H1 (cell line): ENCODE data around the gene KIF13A. TPM values are rescaled to one million over a fixed set of nuclear protein-coding genes. Genes with fewer than 3 reads are reported as not detected.

Experiments used
- CTCF ChIA-PET: fragments of 300-600 bp; sonication (Branson Sonifier 250); formaldehyde crosslinking; loops from one replicate; lab custom pipeline; 2021; ENCODE audit not compliant: partially characterized antibody; lab: Charles Lee
- POLR2A ChIA-PET: fragments of 300-600 bp; sonication (Branson Sonifier 250); formaldehyde crosslinking; loops from one replicate; lab custom pipeline; 2021; ENCODE audit warnings: inconsistent platforms; ENCODE audit not compliant: partially characterized antibody; lab: Charles Lee
- DNase-seq, 2 experiments: peaks; one replicate each; pipeline versions ENCODE4 v3.0.0 to v3.0.0-alpha.2; 2010 to 2022; ENCODE audit warnings: low spot score in 2 of 2, low read depth in 1 of 2, mixed read lengths in 1 of 2
- FAIRE-seq: peaks from 2 replicates; lab custom pipeline; 2011; peaks lifted over from hg19 to GRCh38; lab: Jason Lieb, UNC
- H2AFZ ChIP-seq: 2 replicates; pipeline ENCODE4 v1.8.1; 2012; ENCODE audit warnings: low read length, inconsistent platforms
- H2AK5ac ChIP-seq: 2 replicates; pipeline ENCODE4 v1.6.1; 2013; ENCODE audit warnings: low read depth, low read length
- H2BK120ac ChIP-seq: replicated peaks from 2 replicates; pipeline ENCODE3; 2013; ENCODE audit warnings: low read depth, low read length, inconsistent platforms
- H2BK12ac ChIP-seq: 2 replicates; pipeline ENCODE4 v1.6.1; 2013; ENCODE audit warnings: low read depth, low read length
- H2BK15ac ChIP-seq: 2 replicates; pipeline ENCODE4 v1.6.1; 2013; ENCODE audit warnings: low read length
- H2BK20ac ChIP-seq: 2 replicates; pipeline ENCODE4 v1.6.1; 2013; ENCODE audit warnings: low read length
- H2BK5ac ChIP-seq: 2 replicates; pipeline ENCODE4 v1.6.1; 2013; ENCODE audit warnings: low read depth, low read length
- H3K14ac ChIP-seq: 2 replicates; pipeline ENCODE4 v1.6.1; 2013; ENCODE audit warnings: inconsistent platforms; ENCODE audit not compliant: insufficient read length
- H3K18ac ChIP-seq: 2 replicates; pipeline ENCODE4 v1.6.1; 2013; ENCODE audit warnings: low read length; ENCODE audit errors: extremely low read depth
- H3K23ac ChIP-seq: 2 replicates; pipeline ENCODE4 v1.6.1; 2013; ENCODE audit warnings: inconsistent platforms; ENCODE audit not compliant: insufficient read length
- H3K23me2 ChIP-seq: 2 replicates; pipeline ENCODE4 v1.6.1; 2013; ENCODE audit warnings: low read depth, low read length
- H3K27ac ChIP-seq: 2 replicates; pipeline ENCODE4 v1.6.1; 2011; ENCODE audit warnings: low read depth, low read length, inconsistent platforms
- H3K27me3 ChIP-seq, 4 experiments: replicated peaks in 1 of 4; 1 replicate in 1 of 4; 2 replicates in 3 of 4; pipeline versions ENCODE4 v1.6.1 to v1.8.1; 2011 to 2013; ENCODE audit warnings: low read length in 3 of 4, mild to moderate bottlenecking in 3 of 4, inconsistent platforms in 2 of 4, mixed read lengths in 2 of 4, moderate library complexity in 1 of 4; ENCODE audit not compliant: control insufficient read depth in 3 of 4, insufficient read depth in 3 of 4; ENCODE audit errors: extremely low read depth in 1 of 4
- H3K36me3 ChIP-seq, 4 experiments: 2 replicates each; pipeline versions ENCODE4 v1.6.1 to v1.8.1; 2011 to 2013; ENCODE audit warnings: mild to moderate bottlenecking in 4 of 4, low read length in 3 of 4, moderate library complexity in 2 of 4, control low read depth in 1 of 4, inconsistent platforms in 1 of 4; ENCODE audit not compliant: insufficient read depth in 4 of 4, control insufficient read depth in 2 of 4
- H3K4ac ChIP-seq: replicated peaks from 2 replicates; pipeline ENCODE3; 2013; ENCODE audit warnings: low read length, low read depth, mixed read lengths, inconsistent platforms; ENCODE audit not compliant: insufficient read length
- H3K4me1 ChIP-seq, 4 experiments: replicated peaks in 1 of 4; 1 replicate in 1 of 4; 2 replicates in 3 of 4; pipeline versions ENCODE4 v1.6.1 to v1.8.1; 2011 to 2013; ENCODE audit warnings: low read length in 3 of 4, inconsistent platforms in 2 of 4, mixed read lengths in 1 of 4; ENCODE audit not compliant: insufficient read depth in 4 of 4, control insufficient read depth in 3 of 4
- H3K4me2 ChIP-seq, 2 experiments: 2 replicates each; pipeline versions ENCODE4 v1.6.1 to v1.8.1; 2011 to 2013; ENCODE audit warnings: low read depth in 2 of 2, low read length in 2 of 2, control low read depth in 1 of 2, inconsistent platforms in 1 of 2, mild to moderate bottlenecking in 1 of 2; ENCODE audit not compliant: insufficient read depth in 1 of 2
- H3K4me3 ChIP-seq, 4 experiments: fragments of 200-600, 300-600 bp in 1 of 4; sonication (generic), shearing (Covaris generic), sonication (Bioruptor Twin) in 1 of 4; 2 replicates each; pipeline versions ENCODE4 v1.5.1 to v1.8.1; 2011 to 2016; ENCODE audit warnings: low read length in 4 of 4, low read depth in 3 of 4, control low read depth in 2 of 4, inconsistent platforms in 2 of 4, mild to moderate bottlenecking in 2 of 4, mixed read lengths in 1 of 4, moderate library complexity in 1 of 4; ENCODE audit not compliant: insufficient read depth in 2 of 4; ENCODE audit errors: extremely low read depth in 1 of 4
- H3K56ac ChIP-seq: replicated peaks from 2 replicates; pipeline ENCODE3; 2013; ENCODE audit warnings: low read depth, mild to moderate bottlenecking, mixed read lengths, low read length, inconsistent platforms; ENCODE audit not compliant: insufficient read length
- H3K79me1 ChIP-seq: 2 replicates; pipeline ENCODE4 v1.6.1; 2013; ENCODE audit warnings: low read depth, low read length, control low read depth
- H3K79me2 ChIP-seq, 2 experiments: 2 replicates each; pipeline versions ENCODE4 v1.6.1 to v1.8.1; 2012 to 2013; ENCODE audit warnings: low read length in 2 of 2, mild to moderate bottlenecking in 2 of 2, inconsistent platforms in 1 of 2; ENCODE audit not compliant: insufficient read depth in 2 of 2, control insufficient read depth in 1 of 2
- H3K9ac ChIP-seq, 4 experiments: replicated peaks in 1 of 4; 1 replicate in 1 of 4; 2 replicates in 3 of 4; pipeline versions ENCODE4 v1.6.1 to v1.8.1; 2011 to 2013; ENCODE audit warnings: low read depth in 3 of 4, low read length in 3 of 4, control low read depth in 2 of 4, mild to moderate bottlenecking in 2 of 4, moderate library complexity in 2 of 4, inconsistent platforms in 1 of 4; ENCODE audit errors: extremely low read depth in 1 of 4
- H3K9me3 ChIP-seq, 2 experiments: 2 replicates each; pipeline versions ENCODE4 v1.6.1 to v1.8.1; 2012 to 2013; ENCODE audit warnings: mild to moderate bottlenecking in 2 of 2, moderate library complexity in 2 of 2, control low read depth in 1 of 2, inconsistent platforms in 1 of 2, low read depth in 1 of 2, low read length in 1 of 2, mixed read lengths in 1 of 2; ENCODE audit not compliant: insufficient read depth in 2 of 2
- H4K20me1 ChIP-seq, 2 experiments: replicated peaks in 1 of 2; 2 replicates each; pipeline versions ENCODE3 to v1.8.1; 2011 to 2013; ENCODE audit warnings: inconsistent platforms in 2 of 2, low read length in 2 of 2, mild to moderate bottlenecking in 1 of 2; ENCODE audit not compliant: insufficient read depth in 2 of 2, control insufficient read depth in 1 of 2
- H4K5ac ChIP-seq: 2 replicates; pipeline ENCODE4 v1.6.1; 2013; ENCODE audit warnings: low read length, low read depth, mixed read lengths, inconsistent platforms; ENCODE audit not compliant: insufficient read length
- H4K8ac ChIP-seq: 2 replicates; pipeline ENCODE4 v1.8.0; 2013; ENCODE audit warnings: mild to moderate bottlenecking, moderate library complexity, low read length, inconsistent platforms; ENCODE audit not compliant: insufficient read depth; ENCODE audit errors: extremely low read depth
- H4K91ac ChIP-seq: replicated peaks from 2 replicates; pipeline ENCODE3; 2013; ENCODE audit warnings: low read length, mixed read lengths, inconsistent platforms; ENCODE audit not compliant: insufficient read length
- RNF2 ChIP-seq: fragments of 200-900, 300-1000 bp; sonication (generic); IDR thresholded peaks from 2 replicates; pipeline ENCODE4 v1.7.1; 2016; ENCODE audit warnings: borderline replicate concordance, low read depth, mild to moderate bottlenecking, antibody characterized with exemption, low read length; ENCODE audit not compliant: poor library complexity, severe bottlenecking; ENCODE audit errors: missing control alignments
- SIN3A ChIP-seq, 2 experiments: IDR thresholded peaks in 1 of 2; conservative IDR thresholded peaks in 1 of 2; 2 replicates each; pipeline ENCODE4 v1.6.1; 2011 to 2012; ENCODE audit warnings: low read length in 2 of 2, improper control_type of control experiment in 1 of 2, low read depth in 1 of 2, mild to moderate bottlenecking in 1 of 2
- SP1 ChIP-seq: IDR thresholded peaks from 2 replicates; pipeline ENCODE4 v1.6.1; 2011; ENCODE audit warnings: low read depth, low read length
- TAF7 ChIP-seq: optimal IDR thresholded peaks from 2 replicates; pipeline ENCODE3; 2011; ENCODE audit warnings: low read depth, mild to moderate bottlenecking, inconsistent platforms, low read length, moderate library complexity, borderline replicate concordance
- TBP ChIP-seq: IDR thresholded peaks from 2 replicates; pipeline ENCODE4 v1.6.1; 2011; ENCODE audit warnings: low read depth, low read length, improper control_type of control experiment
- YY1 ChIP-seq: IDR thresholded peaks from 2 replicates; pipeline ENCODE4 v1.6.1; 2011; ENCODE audit warnings: low read depth, mild to moderate bottlenecking, low read length
- WGBS, 2 experiments: shearing (Covaris generic) in 1 of 2; methylation state at CpG; one replicate each; pipeline versions ENCODE4 v1.1.6 to v1.1.7; 2013 to 2015; ENCODE audit warnings: low lambda C conversion rate in 2 of 2, mixed read lengths in 2 of 2, inconsistent platforms in 1 of 2, low coverage in 1 of 2, missing lambda C conversion rate in 1 of 2; ENCODE audit not compliant: insufficient replicate concordance in 2 of 2, insufficient coverage in 1 of 2, insufficient read length in 1 of 2; ENCODE audit errors: extremely low coverage in 1 of 2, missing lambda C conversion rate in 1 of 2; 5-methylcytosine and 5-hydroxymethylcytosine counted together
- polyA plus RNA-seq, 7 experiments: library from polyadenylated mRNA; depleted of rRNA in 3 of 7; stranded (reverse) in 5 of 7; unstranded in 2 of 7; fragments of >200 nt in 5 of 7; fragments of 200-250 nt in 2 of 7; gene quantifications; 1 replicate in 5 of 7; 2 replicates in 1 of 7; 4 replicates in 1 of 7; pipeline versions ENCODE4 v1.2.1 to v1.2.3, GENCODE V29; 2011 to 2013; ENCODE audit warnings: missing spikeins in 2 of 7, mixed read lengths in 2 of 7
- total RNA-seq: library from RNA; stranded (reverse); fragmentation: NEBNext Ultra II Directional; extraction: Animal tissue kit (Norgen Biotek cat#: 25700); gene quantifications from 2 replicates; pipeline ENCODE4 v1.2.1, GENCODE V29; 2021

KIF13A gene
- total and polyA plus RNA-seq, 2 of the 8 experiments (the other 6 are each of a cell fraction or from before 2014, with no cell fraction given) = 14.7 to 40.8 TPM

- Histone ChIP-seq H3K4me2 (no peak overlapping the region), H3K9me3 (peaks cover 3 to 12% of the 10 kb centered on the region in 2 experiments; a peak in 3 of 4 replicates), H3K27ac (no peak overlapping the region), H2BK12ac (no peak overlapping the region), H3K27me3 (no peaks in the 10 kb centered on the region), H3K4me3 (no peak overlapping the region), H3K4me1 (no peaks in the 10 kb centered on the region), H4K91ac (no peak overlapping the region), H3K36me3 (peaks cover 0 to 9% (median under 1%) of the 10 kb centered on the region in 4 experiments; a peak in 5 of 8 replicates), H2AK5ac (no peak overlapping the region), H3K9ac (no peak overlapping the region), H3K4ac (no peak overlapping the region), H2BK20ac (no peak overlapping the region), H4K5ac (no peak overlapping the region), H2BK5ac (no peak overlapping the region), H3K79me1 (no peaks in the 10 kb centered on the region), H3K23me2 (no peaks in the 10 kb centered on the region), H3K18ac (no peak overlapping the region), H3K14ac (no peak overlapping the region), H3K56ac (no peak overlapping the region), H4K20me1 (no peaks in the 10 kb centered on the region), H3K79me2 (peaks cover 0 to 2% of the 10 kb centered on the region in 2 experiments; a peak in 1 of 4 replicates), H2BK15ac (no peak overlapping the region), H2AFZ (no peak overlapping the region), H3K23ac (no peak overlapping the region), H2BK120ac (no peak overlapping the region), H4K8ac (no peak overlapping the region)
- CTCF ChIA-PET = no interaction called here
- POLR2A ChIA-PET = no interaction called here
- FAIRE-seq (no peak), DNase-seq (no peak)
- WGBS, 2 experiments = 76% methylated on average over 1 of the region's 1 CpG; no CpG with 5 or more reads in 1 of the 2 experiments
- TF ChIP-seq RNF2 (no peak), SP1 (no peak), SIN3A (conservative IDR thresholded peaks at IDR 0.05 in 1 of 2, IDR thresholded peaks at IDR 0.05 in 1 of 2; ENCODE audit: low read depth in 1 of 2, low read length in 2 of 2) (no peak), TBP (no peak), YY1 (no peak), TAF7 (no peak)
Observed at GRCh38 chr6:17890309-17890708, 97.1 kb downstream of the KIF13A start.
